Body of pancreas (tissue), 4 donors: Measurements from ENCODE around the gene LDAH. TPM values are rescaled to one million over a fixed set of nuclear protein-coding genes. Genes with fewer than 3 reads are reported as not detected.

Experiments
- ATAC-seq: fragments of 150-250 bp; one replicate; pipeline ENCODE4 v1.9.1; 2016
- DNase-seq, 4 donors: peaks; one replicate each; pipeline ENCODE4 v3.0.0-alpha.2; 2019
- H3K27ac ChIP-seq, 4 donors: fragments of 200-600 bp; sonication (generic); 1 replicate in 3 of 4; 2 replicates in 1 of 4; pipeline versions ENCODE4 v1.5.1 to v1.6.1; 2016 to 2019; ENCODE audit warnings: mild to moderate bottlenecking in 1 of 4, mixed read lengths in 1 of 4, moderate library complexity in 1 of 4
- H3K27me3 ChIP-seq, 2 donors: fragments of 200-600 bp; sonication (generic); one replicate each; pipeline ENCODE4 v1.6.0; 2016; ENCODE audit warnings: mild to moderate bottlenecking in 1 of 2
- H3K36me3 ChIP-seq, 2 donors: fragments of 200-600 bp; sonication (generic); replicated peaks in 1 of 2; 2 replicates each; pipeline ENCODE4 v1.5.1; 2016; ENCODE audit warnings: low read depth in 2 of 2; ENCODE audit not compliant: insufficient read depth in 1 of 2
- H3K4me1 ChIP-seq: fragments of 200-600 bp; sonication (generic); one replicate; pipeline ENCODE4 v1.6.0; 2016
- H3K4me3 ChIP-seq, 2 donors: fragments of 200-600 bp; sonication (generic); 1 replicate in 1 of 2; 2 replicates in 1 of 2; pipeline ENCODE4 v1.5.1; 2016 to 2019
- H3K9me3 ChIP-seq, 3 donors: fragments of 200-600 bp; sonication (generic); 1 replicate in 2 of 3; 2 replicates in 1 of 3; pipeline ENCODE4 v1.5.1; 2016
- CTCF ChIP-seq, 7 experiments: fragments of 450-650 bp in 4 of 7; fragments of 200-600 bp in 3 of 7; sonication (generic) in 3 of 7; IDR thresholded peaks; one replicate each; pipeline ENCODE4 v1.5.1; 2016 to 2019; ENCODE audit warnings: antibody characterized with exemption in 7 of 7
- POLR2A ChIP-seq, 3 donors: fragments of 450-650 bp; IDR thresholded peaks; one replicate each; pipeline ENCODE4 v1.6.1; 2016; ENCODE audit warnings: antibody characterized with exemption in 3 of 3, mild to moderate bottlenecking in 2 of 3
- WGBS, 2 donors: methylation state at CpG; one replicate each; pipeline ENCODE4 v1.1.5; 2017; 5-methylcytosine and 5-hydroxymethylcytosine counted together
- intact Hi-C: fragments of 100-400 bp; cut with DNase I; formaldehyde crosslinking; loops from one replicate; pipeline ENCODE4 v1.15.1; 2023
- total RNA-seq, 2 donors: library from RNA; depleted of rRNA; stranded (reverse); fragments of >200 nt; gene quantifications; one replicate each; pipeline ENCODE4 v1.1.0, GENCODE V29; 2016

Gene LDAH
- total RNA-seq, 2 donors from 2014 or later = 6.9 to 10.6 TPM

GRCh38 chr2:20818820-20819219 lies 4.1 kb downstream of the LDAH start:
- Histone ChIP-seq H3K27me3 (no peaks in the 10 kb centered on the region), H3K4me3 (no peak overlapping the region), H3K27ac (no peak overlapping the region), H3K4me1 (peaks cover 3% of the 10 kb centered on the region), H3K36me3 (no peaks in the 10 kb centered on the region), H3K9me3 (no peaks in the 10 kb centered on the region)
- DNase-seq (no peak), ATAC-seq (no peak)
- 86 to 87% methylated on average over 2 of the region's 2 CpGs for WGBS, 2 donors
- TF ChIP-seq POLR2A (IDR thresholded peaks at IDR 0.05) (no peak), CTCF (IDR thresholded peaks at IDR 0.05) (no peak)
- intact Hi-C loops = no loop called here

DNA sequence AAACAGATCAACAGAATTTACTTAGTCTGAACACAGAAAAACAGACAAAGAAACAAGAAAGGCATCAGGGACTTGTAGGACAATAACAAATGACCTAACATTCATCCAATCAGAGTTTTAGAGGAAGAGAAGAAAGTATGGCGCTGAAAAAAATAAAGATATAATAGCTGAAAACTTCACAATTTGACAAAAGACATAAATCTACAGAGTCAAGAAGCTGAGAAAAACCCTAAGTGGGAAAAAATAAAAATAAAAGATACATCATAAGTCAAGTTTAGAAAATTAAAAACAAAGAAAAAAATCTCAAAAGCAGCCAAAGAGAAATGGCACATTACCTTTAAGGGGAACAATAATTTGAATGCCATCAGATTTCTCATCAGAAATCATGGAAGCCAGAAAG lies 7.7 kb downstream of the LDAH start:
- Histone ChIP-seq H3K4me3 (no peak overlapping the region), H3K36me3 (no peaks in the 10 kb centered on the region), H3K9me3 (no peaks in the 10 kb centered on the region), H3K4me1 (no peaks in the 10 kb centered on the region), H3K27me3 (no peaks in the 10 kb centered on the region), H3K27ac (no peak overlapping the region)
- DNase-seq = no peak
- no peak for ATAC-seq
- intact Hi-C loops = no loop called here
- TF ChIP-seq CTCF (IDR thresholded peaks at IDR 0.05) = no peak
- no peak for TF ChIP-seq POLR2A (IDR thresholded peaks at IDR 0.05)
- WGBS, 2 donors = 89 to 100% methylated on average over 1 of the region's 1 CpG

DNA sequence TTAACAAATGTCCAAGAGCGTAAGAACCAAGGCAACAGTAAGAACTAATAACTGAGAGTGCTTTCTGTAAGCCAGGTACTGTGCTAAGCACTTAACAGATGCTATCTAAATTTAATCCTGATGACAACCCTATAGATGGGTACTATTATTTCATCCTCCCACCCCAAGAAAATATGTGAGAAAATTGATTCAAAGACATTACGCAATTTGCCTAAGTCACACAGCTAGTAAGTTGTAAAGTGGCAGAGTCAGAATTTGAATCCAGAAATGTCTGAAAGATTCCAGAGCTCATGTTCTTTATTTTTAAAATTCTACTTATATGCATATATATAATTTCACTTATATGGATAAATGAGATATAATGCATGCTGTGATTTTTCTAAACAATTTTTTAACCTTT lies 10.1 kb downstream of the LDAH start:
- Histone ChIP-seq H3K4me3 (no peak overlapping the region), H3K4me1 (no peaks in the 10 kb centered on the region), H3K36me3 (no peaks in the 10 kb centered on the region), H3K27ac (no peak overlapping the region), H3K27me3 (no peaks in the 10 kb centered on the region), H3K9me3 (no peaks in the 10 kb centered on the region)
- no peak for TF ChIP-seq CTCF (IDR thresholded peaks at IDR 0.05)
- TF ChIP-seq POLR2A (IDR thresholded peaks at IDR 0.05) = no peak
- intact Hi-C loops = no loop called here
- WGBS, 2 donors = 93 to 99% methylated on average over 2 of the region's 2 CpGs
- ATAC-seq = no peak
- no peak for DNase-seq

GRCh38 chr2:20806286-20806685 lies 16.6 kb downstream of the LDAH start:
- H3K27me3 ChIP-seq = no peaks in the 10 kb centered on the region
- no peak overlapping the region for H3K4me3 ChIP-seq
- no peak for ATAC-seq
- WGBS, 2 donors = 56 to 58% methylated on average over 1 of the region's 1 CpG
- H3K27ac ChIP-seq = no peak overlapping the region
- no peak for DNase-seq
- TF ChIP-seq POLR2A (IDR thresholded peaks at IDR 0.05) = no peak
- TF ChIP-seq CTCF (IDR thresholded peaks at IDR 0.05) = no peak
- no peaks in the 10 kb centered on the region for H3K36me3 ChIP-seq
- peaks cover 4% of the 10 kb centered on the region for H3K4me1 ChIP-seq
- intact Hi-C loops = no loop called here
- H3K9me3 ChIP-seq = no peaks in the 10 kb centered on the region

- intact Hi-C loops = no loop called here
- Histone ChIP-seq H3K4me3 (no peak overlapping the region), H3K36me3 (no peaks in the 10 kb centered on the region), H3K9me3 (no peaks in the 10 kb centered on the region), H3K27me3 (no peaks in the 10 kb centered on the region), H3K27ac (no peak overlapping the region), H3K4me1 (peaks cover 4% of the 10 kb centered on the region)
- ATAC-seq (no peak), DNase-seq (no peak)
- TF ChIP-seq POLR2A (IDR thresholded peaks at IDR 0.05) = no peak
- TF ChIP-seq CTCF (IDR thresholded peaks at IDR 0.05) = no peak
These were observed 18.9 kb downstream of the LDAH start for GRCh38 chr2:20803974-20804373.
